Cardiac septum (tissue), 1 donor: Measurements from ENCODE around the gene OSBPL2. TPM values are rescaled to one million over a fixed set of nuclear protein-coding genes. Genes with fewer than 3 reads are reported as not detected.

ENCODE experiments used
- DNase-seq: peaks from one replicate; pipeline ENCODE4 v3.0.0-alpha.2; 2020; ENCODE audit warnings: low spot score
- intact Hi-C: fragments of 100-400 bp; cut with DNase I; formaldehyde crosslinking; loops from one replicate; pipeline ENCODE4 v1.14.0; 2022
- total RNA-seq: library from RNA; stranded (reverse); fragmentation: NEBNext Ultra II Directional; extraction: Animal tissue kit (Norgen Biotek cat#: 25700); gene quantifications from one replicate; pipeline ENCODE4 v1.2.1, GENCODE V29; 2021
- donor health status: DM: no; HTN: no; CAD: no.

The OSBPL2 gene
- total RNA-seq, 1 donor from 2014 or later: 55.1 TPM

DNA sequence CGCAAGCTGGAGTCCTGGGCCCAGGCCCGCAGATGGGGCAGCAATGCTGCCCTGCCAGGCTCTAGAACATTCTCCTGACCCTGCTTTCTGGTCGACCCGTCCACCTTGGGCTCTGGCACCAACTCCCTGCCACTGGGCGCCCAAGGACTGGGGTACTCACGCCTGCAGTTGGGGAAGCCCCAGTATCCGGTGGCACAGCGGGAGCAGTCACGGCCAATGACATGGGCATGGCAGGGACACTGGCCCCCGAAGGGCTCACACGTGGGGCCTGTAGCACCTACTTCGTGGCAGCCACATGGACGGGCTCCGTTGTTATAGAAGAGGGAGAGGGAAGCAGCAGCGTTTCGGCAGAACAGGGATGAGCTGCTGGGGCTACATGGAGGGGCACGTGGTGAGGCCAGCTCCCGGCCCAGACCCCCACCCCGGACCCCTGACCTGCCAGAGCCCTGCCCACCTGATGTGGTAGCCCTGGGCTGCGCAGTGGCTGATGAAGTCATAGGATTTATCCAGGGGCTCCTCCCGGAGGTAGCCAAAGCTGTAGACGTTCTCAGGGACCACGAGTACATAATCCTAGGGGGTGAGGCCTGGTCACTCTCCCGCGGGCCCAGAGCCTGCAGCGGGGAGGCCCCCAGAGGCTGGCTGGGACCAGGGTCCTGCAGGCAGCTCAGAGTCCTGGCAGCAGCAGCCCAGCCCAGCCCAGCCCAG, 90.5 kb downstream of the OSBPL2 start:
- no peak for DNase-seq
- intact Hi-C loops: no loop called here

DNA sequence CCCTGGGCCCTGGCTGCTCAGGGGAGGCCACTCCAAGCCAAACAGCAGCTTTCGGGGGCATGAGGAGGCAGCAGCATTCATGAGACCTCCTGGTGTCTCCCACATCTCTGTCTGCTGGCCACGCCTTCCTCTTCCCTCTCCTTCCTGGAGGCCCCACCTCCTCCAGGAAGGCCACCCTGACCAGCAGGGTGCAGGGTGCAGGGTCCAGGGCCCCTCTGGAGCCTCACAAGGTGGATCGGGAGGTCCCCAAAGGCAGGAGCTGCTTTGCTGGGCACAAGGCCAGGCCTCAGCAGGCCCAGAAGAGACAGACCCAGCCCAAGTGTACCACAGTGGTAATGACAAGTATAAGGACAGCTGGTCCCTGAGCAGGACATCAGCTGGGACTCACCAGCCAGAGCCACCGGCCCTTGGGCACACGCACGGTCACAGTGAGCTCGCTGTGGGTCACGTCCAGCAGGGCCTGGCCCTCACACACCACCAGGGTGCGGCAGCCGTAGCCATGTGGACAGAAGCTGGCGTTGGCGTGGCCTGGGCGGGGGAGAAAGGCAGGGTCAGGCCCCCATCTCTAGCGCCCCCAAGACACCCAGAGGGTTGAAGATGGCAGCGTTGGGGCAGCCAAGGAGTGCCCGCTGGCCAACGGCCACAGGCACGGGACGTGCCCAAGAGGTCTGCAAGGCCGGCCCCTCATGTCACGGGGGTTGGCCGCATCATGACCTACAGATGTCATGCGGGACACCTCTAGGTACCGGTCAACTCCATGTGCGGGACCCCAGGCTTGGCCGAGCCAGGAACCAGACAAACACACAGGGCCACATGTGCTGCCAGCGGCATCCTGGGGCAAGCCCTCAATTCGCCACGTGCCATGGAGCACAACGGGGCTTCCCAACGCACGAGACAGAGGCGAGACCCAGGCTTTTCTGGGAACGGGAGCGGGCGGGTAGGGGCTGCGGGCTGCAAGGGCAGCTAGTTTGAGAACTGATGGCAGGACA, 91.4 kb downstream of the OSBPL2 start:
- intact Hi-C loops: no loop called here
- DNase-seq: no peak

DNA sequence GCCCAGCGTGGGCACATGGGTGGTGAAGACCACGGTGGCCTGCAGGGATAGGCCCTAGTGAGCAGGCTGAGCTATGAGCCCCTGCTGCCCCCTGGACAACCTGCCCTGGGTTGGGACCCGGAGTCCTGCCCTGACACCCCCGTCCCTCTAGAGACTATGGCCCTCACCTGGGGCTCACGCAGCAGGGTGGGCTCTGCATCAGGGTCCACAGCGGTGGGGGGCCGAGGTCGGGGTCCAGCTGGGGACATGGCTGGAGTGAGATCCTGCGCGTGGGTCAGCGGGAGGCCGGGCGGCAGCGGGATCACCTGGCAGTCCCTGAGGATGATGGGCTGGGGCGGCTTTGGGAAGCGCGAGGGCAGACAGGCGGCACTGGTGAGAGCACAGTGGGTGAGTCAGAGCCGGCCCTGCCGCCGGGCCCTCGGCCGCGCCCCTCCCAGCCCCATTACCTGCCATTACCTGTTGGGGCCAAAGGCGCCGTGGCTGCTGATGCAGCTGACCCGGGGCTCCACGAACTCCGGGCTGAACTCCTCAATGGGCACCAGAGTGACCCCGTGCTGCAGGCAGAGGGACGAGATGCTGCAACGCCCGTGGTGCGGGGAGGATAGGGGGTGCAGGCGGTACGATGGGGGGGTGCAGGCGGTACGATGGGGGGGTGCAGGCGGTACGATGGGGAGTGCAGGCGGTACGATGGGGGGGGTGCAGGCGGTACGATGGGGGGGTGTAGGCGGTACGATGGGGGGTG, 92.4 kb downstream of the OSBPL2 start:
- intact Hi-C loops: no loop called here
- DNase-seq: no peak

DNA sequence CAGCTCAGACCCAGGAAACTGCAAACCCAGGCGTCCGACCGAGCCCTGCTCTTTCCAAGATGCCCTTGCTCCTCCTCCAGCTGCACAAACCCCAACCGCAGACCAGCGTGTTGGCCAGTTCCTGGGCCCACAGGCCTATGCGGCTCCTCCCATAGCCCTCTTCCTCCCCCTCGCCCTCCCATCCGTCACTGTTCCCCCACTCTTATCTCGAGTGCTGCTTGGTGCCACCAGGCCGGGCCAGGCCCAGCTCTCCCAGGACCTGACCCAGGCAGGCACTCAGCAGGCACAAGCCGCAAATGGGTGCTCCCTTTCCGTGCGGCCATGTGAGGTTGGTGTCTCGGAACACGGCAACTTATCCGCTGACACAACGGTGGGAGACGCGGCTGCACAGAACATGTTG, 93.0 kb downstream of the OSBPL2 start:
- intact Hi-C loops: no loop called here
- DNase-seq: no peak

DNA sequence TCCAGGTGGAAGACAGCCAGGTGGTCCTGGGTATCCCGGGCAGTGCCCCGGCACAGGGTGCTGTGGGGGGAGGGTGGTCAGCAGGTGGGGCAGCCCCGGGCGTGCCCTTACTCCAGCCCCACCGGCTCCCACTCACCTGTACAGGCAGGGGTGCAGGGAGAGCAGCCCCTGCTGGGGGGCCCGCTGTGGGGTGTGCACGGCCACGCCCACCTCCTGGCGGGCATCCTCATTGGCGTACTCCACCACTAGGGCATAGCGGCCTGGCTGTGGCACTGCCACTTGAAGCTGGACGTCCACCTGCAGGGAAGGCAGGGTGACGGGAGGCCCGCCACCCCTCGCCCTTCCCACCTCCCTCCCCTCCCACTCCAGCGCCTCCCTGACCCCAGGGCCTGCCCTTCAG, 94.1 kb downstream of the OSBPL2 start:
- DNase-seq: no peak
- intact Hi-C loops: no loop called here

DNA sequence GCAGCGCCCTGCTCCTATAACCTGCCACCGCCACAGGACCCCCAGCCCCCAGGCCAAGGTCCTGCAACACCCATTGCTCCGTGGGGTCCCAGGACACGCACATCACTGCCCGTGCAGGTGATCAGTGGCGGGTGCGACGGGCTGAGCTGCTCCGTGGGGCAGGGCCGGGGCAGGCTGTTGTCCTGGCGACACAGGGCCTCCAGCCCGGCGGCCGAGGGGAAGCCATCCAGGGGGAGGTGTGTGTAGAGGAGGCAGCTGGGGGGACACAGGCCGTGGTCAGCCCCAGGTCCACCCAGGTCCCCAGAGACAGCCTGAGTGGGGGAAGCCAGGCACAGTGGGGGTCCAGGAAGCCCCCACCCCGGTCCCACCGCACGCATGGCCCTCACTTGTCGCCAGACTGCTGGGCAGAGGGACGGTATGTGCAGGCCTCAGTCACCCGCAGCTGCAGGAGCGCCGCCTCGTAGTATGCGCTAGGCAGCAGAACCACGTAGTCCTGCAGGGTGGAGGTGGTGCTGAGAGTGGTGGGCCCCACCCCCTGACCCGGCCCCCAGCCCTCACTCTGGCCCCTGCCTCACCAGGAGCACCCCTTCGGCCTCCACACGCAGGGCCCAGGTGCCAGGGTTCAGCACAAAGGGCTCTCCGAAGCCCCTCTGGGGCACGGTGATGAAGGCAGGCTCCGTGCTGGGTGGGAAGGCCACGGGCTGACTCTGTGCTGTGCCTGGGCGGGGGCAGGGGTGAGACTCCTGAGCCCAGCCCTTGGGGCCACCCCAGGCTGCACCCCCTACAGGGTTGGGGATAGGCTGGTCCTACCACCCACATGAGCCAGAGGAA, 94.9 kb downstream of the OSBPL2 start:
- intact Hi-C loops: no loop called here
- no peak for DNase-seq

DNA sequence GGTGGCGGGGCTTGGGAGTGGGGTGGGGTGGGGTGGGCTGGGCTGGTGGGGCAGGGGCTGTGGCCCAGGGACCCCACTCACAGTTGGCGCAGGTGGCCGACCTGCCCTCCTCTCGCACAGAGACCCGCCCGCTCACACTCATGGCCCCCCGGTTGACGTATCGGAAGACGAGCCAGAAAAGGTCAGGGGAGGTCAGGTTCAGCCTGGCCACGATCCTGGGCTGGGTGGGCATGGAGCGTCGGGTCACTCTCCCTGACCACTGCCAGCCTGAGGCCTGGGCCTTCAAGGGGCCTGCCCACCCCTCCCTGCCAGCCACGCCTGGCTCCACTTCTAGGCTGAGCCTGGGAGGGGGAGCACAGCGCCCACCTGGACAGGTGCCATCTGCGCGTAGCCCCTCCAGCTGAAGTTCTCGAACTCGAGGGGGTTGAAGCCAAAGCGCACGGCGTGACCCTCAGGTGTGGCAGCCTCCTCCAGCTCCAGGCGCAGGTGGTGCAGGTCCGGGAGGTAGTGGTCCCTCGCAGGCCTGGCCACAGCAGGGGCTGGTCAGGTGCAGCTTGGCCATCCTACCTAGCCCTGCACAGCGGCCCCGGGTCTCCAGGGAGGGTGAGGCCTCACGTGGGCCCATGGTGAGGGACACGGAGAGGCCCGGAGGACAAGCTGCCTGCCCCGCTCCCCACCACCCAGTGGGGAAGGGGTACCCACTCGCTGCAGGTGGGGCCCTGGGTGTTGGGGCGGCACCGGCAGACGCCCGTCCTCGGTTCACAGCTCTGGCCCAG, 95.7 kb downstream of the OSBPL2 start:
- intact Hi-C loops: no loop called here
- no peak for DNase-seq

DNA sequence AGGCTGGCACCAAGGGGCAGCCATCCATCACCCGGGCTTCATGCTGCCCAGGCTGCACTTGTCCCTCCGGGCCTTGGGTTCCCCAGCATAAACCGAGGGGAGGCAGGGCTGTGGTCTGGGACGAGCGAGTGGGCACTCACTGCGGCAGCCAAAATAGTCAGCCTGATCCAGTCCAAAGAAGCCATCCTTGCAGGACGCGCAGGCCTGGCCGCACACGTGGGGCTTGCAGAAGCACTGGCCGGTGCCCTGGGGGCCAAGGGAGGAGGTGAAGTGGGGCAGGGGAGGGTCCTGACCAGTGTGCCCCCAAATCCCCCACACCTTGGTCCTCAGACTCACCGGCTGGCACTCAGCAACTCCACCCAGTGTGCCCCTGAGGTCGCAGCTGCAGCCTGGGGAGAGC, 96.6 kb downstream of the OSBPL2 start:
- intact Hi-C loops: no loop called here
- DNase-seq: no peak

DNA sequence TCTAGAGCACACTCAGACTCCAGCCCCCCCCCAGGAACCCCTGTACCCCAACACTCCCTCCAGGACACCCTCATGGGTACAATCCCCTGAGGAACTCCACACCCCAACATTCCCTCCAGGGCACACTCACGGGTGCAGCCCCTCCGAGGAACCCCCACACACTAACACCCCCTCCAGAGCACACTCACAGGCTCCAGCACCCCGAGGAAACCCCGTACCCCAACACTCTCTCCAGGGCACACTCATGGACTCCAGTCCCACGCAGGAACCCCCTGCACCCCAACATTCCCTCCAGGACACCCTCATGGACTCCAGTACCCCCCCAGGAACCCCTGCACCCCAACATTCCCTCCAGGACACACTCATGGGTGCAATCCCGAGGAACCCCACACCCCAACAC, 97.2 kb downstream of the OSBPL2 start:
- intact Hi-C loops: no loop called here
- no peak for DNase-seq

DNA sequence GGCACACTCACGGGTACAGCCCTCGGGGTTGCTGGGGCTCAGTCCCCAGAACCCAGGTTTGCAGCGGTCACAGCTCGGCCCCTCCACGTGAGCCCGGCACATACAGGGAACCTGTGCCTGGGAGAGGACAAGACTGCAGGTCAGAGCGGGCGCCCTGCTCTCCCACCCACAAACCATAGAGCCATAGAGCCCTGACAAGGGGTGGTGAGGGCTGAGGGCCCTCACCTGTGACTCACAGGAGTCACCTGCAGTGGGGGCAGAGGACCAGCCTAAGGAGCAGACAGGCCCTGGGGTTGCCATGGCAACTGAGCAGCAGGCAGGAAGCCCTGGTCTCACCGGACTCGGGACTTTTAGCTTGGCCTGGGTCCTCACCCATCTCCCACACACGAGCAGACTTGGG, 98.0 kb downstream of the OSBPL2 start:
- no peak for DNase-seq
- intact Hi-C loops: no loop called here

DNA sequence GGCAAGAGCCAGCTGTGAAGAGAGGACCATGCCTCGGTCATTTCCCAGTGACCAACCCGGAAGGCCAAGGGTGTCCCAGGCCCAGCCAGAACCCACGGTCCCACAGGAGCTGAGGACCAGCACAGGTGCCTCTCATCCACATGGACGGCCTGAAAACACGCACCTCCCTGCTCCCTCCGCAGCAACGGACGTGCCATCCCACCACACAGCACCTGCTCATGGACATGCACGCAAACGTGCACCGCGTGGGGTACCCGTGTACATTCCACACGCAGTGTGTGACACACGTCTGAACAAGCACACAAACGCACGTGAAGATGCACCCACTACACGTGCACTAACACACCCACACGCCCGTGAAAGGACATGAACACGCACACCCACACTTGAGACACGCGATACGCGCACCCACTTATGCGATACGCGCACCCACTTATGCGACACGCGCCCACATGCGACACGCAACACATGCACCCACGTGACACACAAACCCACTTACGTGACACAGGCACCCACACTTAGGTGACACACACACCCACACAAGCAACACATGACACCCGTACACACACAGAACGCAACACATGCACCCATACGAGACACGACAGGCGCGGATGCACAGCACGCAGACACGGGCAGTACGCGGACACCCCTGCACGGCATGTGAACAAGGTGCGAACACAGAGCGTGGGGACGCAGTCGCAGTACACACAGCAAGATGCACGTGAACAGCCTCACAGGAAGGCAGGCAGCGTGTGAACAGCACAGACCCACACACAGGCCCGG, 98.6 kb downstream of the OSBPL2 start:
- intact Hi-C loops: no loop called here
- DNase-seq: no peak

DNA sequence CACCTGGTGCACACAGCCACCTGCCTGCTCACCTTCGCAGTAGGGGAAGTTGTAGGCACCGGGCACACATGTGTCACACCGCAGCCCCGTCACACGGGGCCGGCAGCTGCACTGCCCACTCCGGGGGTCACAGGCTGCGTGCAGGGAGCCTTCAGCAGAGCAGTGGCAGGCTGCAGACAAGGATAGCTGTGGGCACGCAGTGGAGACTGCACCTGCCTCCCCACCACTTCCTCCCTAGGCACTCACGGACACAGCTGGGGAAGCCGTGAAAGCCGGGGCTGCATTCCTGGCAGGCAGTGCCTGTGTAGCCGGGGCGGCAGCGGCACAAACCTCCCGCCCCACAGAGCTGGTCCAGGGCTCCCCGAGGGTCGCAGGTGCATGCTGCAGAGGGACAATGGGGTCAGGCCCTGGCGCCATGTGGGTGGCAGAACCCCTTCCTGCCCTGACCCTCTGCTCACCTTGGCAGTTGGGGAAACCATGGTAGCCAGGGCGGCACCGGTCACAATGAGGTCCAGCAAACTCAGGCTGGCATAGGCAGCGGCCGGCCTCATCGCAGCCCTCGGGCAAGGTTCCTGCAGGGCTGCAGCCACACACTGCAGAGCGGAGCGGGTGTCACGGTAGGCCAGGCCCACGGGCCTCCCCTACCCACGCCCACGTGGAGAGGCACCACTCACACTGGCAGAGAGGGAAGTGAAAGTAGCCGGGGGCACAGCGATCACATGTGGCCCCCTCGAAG, 99.4 kb downstream of the OSBPL2 start:
- intact Hi-C loops: no loop called here
- no peak for DNase-seq

DNA sequence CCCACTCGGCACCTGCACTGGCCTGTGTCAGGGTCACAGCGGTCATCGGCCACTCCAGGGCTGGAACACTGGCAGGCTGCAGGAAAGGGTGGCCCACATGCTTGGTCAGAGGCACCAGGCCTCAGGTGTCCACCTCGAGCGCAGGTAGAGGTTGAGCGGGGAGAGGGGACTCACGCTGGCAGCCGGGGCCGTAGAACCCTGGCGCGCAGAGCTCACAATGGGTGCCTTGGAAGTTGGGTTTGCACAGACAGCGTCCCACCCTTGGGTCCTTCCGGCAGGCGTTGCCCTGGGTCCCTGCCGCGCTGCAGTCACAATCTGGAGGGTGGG, 99.9 kb downstream of the OSBPL2 start:
- DNase-seq: no peak
- intact Hi-C loops: no loop called here

DNA sequence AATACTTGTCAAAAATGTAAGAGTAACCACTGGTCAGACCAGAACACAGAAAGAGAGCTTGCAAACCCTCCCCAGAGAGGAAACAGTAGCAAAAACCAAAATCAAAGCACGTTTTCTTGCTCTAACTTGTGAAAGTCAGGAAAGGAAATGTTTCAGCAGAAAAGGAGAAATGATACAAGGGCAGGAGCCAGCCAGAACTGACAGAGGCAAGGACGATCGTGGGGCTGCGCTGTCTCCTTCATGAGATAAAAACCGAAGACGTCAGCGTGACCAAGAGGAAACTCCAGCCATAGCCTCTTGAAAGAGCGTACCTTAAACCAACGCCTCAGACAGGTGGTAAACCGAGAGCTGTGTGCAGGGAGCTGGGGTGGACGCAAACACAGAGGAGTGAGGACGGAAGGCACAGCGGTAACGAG, 101.3 kb downstream of the OSBPL2 start:
- intact Hi-C loops: loop anchor here (5.0 kb wide), 1 partner anchor 32 kb away; no protein-coding TSS in a partner anchor
- no peak for DNase-seq

DNA sequence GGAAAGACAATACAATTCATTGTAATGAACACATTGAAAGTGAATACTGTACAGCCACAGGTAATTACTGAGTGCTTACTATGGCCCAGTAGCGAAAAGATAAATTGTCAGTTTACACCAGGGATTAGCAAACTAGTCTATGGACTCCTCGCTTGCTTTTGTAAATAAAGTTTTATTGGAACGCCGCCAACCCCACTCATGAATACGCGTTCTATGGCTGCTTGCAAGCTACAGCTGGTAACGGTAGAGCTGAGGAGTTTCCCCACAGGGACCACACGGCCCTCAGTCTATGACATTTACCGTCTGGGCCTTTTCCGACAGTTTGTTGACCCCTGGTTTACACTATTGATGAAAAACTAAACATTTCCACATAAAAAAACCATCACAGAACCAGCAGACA, 104.6 kb downstream of the OSBPL2 start:
- no peak for DNase-seq
- intact Hi-C loops: loop anchor here (5.0 kb wide), 1 partner anchor 36 kb away; no protein-coding TSS in a partner anchor

DNA sequence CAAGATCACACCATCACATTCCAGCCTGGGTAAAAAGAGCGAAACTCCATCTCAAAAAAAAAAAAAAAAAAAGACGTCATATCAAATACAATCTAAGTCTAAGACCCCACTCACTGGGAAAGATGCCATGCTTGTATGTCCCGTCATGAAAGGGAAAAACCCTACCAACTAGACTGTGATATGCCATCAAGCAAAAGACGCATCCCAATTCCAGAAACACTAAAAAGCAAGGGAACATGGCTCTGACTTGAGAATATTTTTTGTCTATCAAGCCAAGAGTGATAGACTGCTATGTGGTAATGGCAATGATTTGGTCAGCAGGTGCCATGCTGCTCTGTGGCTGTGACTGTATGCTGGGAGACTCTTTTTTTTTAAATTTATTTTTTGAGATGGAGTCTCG, 105.8 kb downstream of the OSBPL2 start:
- DNase-seq: no peak
- intact Hi-C loops: loop anchor here (5.0 kb wide), 1 partner anchor 37 kb away; no protein-coding TSS in a partner anchor

DNA sequence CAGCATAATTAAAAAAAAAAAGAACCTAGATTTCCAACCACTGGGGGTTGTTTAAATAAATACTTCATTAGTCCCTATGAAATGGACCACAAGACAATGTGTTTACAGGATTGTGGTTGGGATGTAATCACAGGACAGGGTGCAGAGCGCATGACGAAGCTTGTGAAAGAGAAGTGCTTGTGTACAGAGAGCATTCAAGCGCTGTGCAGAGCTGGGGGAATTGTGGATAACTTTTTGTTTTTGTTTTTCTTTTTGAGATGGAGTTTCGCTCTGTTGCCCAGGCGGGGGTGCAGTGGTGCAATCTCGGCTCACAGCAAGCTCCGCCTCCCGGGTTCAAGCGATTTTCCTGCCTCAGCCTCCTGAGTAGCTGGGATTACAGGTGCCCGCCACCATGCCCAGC, 106.5 kb downstream of the OSBPL2 start:
- no peak for DNase-seq
- intact Hi-C loops: loop anchor here (5.0 kb wide), 1 partner anchor 37 kb away; no protein-coding TSS in a partner anchor
